Measurements from ENCODE around the gene KTN1.

- no peak for TF ChIP-seq CTCF (IDR thresholded peaks at IDR 0.05)
- TF ChIP-seq, protein P1, sequence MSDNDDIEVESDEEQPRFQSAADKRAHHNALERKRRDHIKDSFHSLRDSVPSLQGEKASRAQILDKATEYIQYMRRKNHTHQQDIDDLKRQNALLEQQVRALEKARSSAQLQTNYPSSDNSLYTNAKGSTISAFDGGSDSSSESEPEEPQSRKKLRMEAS (CRISPR knock-in tag; IDR thresholded peaks at IDR 0.05), result no peak
- no peak for TF ChIP-seq ATF6 (CRISPR knock-in tag; IDR thresholded peaks at IDR 0.05)
Measured at GRCh38 chr14:55626131-55626530, 46.1 kb downstream of the KTN1 start.
